ENCODE data around the gene ASCL1. TPM values are rescaled to one million over a fixed set of nuclear protein-coding genes. Genes with fewer than 3 reads are reported as not detected.

ASCL1 gene
- total RNA-seq, 4 donors from 2014 or later: not detected

GRCh38 chr12:102966200-102966863 is 8.9 kb downstream of the ASCL1 start:
- H3K27me3 ChIP-seq: peaks cover 0 to 25% of the 10 kb centered on the region in 2 donors
- no peaks in the 10 kb centered on the region for H3K36me3 ChIP-seq
- no peak overlapping the region for H3K27ac ChIP-seq
- H3K9me3 ChIP-seq: peaks cover 0 to 8% (median 0%) of the 10 kb centered on the region in 4 donors
- TF ChIP-seq CTCF (IDR thresholded peaks at IDR 0.05) (no peak), POLR2A (IDR thresholded peaks at IDR 0.05) (no peak)
- no peaks in the 10 kb centered on the region for H3K4me1 ChIP-seq
- no peak overlapping the region for H3K4me3 ChIP-seq
- no peak for DNase-seq

- Histone ChIP-seq H3K4me1 (no peaks in the 10 kb centered on the region), H3K9me3 (no peaks in the 10 kb centered on the region), H3K4me3 (no peak overlapping the region), H3K27ac (no peak overlapping the region), H3K27me3 (peaks cover 0 to 1% of the 10 kb centered on the region in 2 donors), H3K36me3 (no peaks in the 10 kb centered on the region)
- no peak for TF ChIP-seq CTCF (IDR thresholded peaks at IDR 0.05)
- TF ChIP-seq POLR2A (IDR thresholded peaks at IDR 0.05): no peak
- DNase-seq: no peak
Measured at GRCh38 chr12:102970780-102971179, 13.3 kb downstream of the ASCL1 start.

- no peaks in the 10 kb centered on the region for H3K27me3 ChIP-seq
- no peaks in the 10 kb centered on the region for H3K9me3 ChIP-seq
Measured at GRCh38 chr12:102971227-102971626, 13.8 kb downstream of the ASCL1 start.

GRCh38 chr12:102973583-102973982 is 16.1 kb downstream of the ASCL1 start:
- TF ChIP-seq CTCF (IDR thresholded peaks at IDR 0.05): no peak
- TF ChIP-seq POLR2A (IDR thresholded peaks at IDR 0.05): no peak
- Histone ChIP-seq H3K4me1 (no peaks in the 10 kb centered on the region), H3K4me3 (no peak overlapping the region), H3K36me3 (no peaks in the 10 kb centered on the region), H3K9me3 (no peaks in the 10 kb centered on the region), H3K27ac (no peak overlapping the region), H3K27me3 (no peaks in the 10 kb centered on the region)
- no peak for DNase-seq

More at GRCh38 chr12:102971227-102971626, 13.8 kb downstream of the ASCL1 start:
- Histone ChIP-seq H3K4me3 (no peak overlapping the region), H3K27ac (no peak overlapping the region), H3K4me1 (no peaks in the 10 kb centered on the region), H3K36me3 (no peaks in the 10 kb centered on the region)
- TF ChIP-seq CTCF (IDR thresholded peaks at IDR 0.05) (no peak), POLR2A (IDR thresholded peaks at IDR 0.05) (no peak)
- DNase-seq: no peak

GRCh38 chr12:102976609-102977280 is 19.3 kb downstream of the ASCL1 start:
- TF ChIP-seq CTCF (IDR thresholded peaks at IDR 0.05) (no peak), POLR2A (IDR thresholded peaks at IDR 0.05) (no peak)
- no peaks in the 10 kb centered on the region for H3K4me1 ChIP-seq
- no peak overlapping the region for H3K4me3 ChIP-seq
- H3K36me3 ChIP-seq: no peaks in the 10 kb centered on the region
- H3K27ac ChIP-seq: no peak overlapping the region
- no peaks in the 10 kb centered on the region for H3K27me3 ChIP-seq
- no peaks in the 10 kb centered on the region for H3K9me3 ChIP-seq
- DNase-seq: no peak

All from Peyer's patch (tissue), 4 donors.